HG03066 (cell line): ENCODE results near the gene CCDC146.
"Not testable (repeated sequence)": the region's sequence is repeated elsewhere in the genome, so short reads cannot be mapped to it uniquely, and the experiment has no call there.

Source experiments
- ATAC-seq: cut with Tn5 transposase; IDR thresholded peaks from one replicate; pipeline ENCODE4 v1.9.1; 2021; ENCODE audit warnings: low read depth; ENCODE audit not compliant: unreplicated experiment

Gene CCDC146, protein sequence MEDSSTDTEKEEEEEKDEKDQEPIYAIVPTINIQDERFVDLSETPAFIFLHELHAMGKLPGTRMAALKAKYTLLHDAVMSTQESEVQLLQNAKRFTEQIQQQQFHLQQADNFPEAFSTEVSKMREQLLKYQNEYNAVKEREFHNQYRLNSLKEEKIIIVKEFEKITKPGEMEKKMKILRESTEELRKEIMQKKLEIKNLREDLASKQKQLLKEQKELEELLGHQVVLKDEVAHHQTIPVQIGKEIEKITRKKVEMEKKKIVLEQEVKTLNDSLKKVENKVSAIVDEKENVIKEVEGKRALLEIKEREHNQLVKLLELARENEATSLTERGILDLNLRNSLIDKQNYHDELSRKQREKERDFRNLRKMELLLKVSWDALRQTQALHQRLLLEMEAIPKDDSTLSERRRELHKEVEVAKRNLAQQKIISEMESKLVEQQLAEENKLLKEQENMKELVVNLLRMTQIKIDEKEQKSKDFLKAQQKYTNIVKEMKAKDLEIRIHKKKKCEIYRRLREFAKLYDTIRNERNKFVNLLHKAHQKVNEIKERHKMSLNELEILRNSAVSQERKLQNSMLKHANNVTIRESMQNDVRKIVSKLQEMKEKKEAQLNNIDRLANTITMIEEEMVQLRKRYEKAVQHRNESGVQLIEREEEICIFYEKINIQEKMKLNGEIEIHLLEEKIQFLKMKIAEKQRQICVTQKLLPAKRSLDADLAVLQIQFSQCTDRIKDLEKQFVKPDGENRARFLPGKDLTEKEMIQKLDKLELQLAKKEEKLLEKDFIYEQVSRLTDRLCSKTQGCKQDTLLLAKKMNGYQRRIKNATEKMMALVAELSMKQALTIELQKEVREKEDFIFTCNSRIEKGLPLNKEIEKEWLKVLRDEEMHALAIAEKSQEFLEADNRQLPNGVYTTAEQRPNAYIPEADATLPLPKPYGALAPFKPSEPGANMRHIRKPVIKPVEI

DNA sequence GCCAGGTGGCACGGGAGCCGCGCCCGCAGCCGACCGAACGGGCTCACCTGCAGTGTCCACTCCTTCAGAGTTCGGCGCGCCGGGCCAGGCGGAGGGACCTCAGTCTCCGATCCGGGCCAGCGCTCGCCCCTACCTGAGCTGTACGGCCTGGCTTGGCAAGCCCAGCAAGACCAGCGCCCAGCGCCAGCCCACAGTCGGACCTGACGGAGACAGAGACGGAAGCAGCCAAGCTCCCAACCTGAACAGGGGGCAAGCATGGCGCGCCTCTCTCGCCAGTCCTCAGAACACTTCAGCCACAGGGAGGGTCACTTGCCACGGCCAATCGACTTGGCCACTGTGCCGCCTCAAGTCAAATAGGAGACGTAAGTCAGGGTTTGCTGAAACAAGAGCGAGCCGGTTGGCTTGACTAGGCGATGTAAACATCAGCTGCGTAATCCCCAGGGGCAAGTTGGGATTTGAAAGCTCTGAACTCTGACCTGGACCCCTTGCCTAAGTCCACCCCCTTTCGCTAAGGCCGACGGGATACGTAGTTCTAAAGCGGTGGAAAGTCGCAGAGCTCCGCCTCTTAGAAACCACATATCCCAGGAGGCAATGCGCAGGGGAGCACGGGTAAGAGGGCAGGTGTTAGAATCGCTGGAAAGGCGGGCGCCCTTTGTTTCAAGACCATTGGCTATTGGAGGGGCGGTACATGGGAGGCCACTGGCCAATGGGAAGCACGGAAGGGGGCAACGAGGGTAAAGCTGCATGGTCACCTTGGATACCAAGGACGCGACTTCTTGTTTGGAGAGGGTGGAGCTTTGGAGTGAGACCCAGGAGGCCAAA lies at the start of gene CCDC146:
Gene CCDC146, plus strand, starts transcription at position 756 of the 822 bp plus-strand sequence. CDS start 45,054 bp downstream, outside the sequence.
- peak; percentile 99 for ATAC-seq

DNA sequence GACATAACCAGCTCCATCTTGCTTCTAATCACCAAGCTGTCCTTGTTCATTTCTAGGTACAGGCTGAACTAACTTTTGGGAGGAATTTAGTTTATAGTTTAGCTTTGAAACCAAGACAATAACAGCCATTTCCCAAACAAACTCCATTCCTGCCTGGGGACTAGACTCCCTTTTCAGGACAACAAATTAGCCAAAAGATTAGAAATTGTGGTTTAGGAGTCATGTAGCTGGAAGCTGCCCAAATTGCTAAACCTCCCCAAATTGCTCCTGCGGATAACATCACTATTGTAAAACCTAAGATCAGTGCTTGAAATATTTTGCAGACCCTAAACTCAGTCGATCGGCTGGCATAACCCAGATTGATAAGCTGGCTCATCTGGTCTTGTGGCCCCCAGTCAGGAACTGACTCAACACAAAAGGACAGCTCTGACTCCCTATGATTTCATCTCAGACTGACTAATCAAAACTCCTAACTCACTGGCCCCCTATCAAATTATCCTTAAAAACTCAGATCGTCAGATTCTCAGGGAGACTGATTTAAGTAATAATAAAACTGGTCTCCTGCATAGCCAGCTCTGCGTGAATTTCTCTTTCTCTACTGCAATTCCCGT lies 47.5 kb upstream of the CCDC146 start:
- ATAC-seq = not testable (repeated sequence)

DNA sequence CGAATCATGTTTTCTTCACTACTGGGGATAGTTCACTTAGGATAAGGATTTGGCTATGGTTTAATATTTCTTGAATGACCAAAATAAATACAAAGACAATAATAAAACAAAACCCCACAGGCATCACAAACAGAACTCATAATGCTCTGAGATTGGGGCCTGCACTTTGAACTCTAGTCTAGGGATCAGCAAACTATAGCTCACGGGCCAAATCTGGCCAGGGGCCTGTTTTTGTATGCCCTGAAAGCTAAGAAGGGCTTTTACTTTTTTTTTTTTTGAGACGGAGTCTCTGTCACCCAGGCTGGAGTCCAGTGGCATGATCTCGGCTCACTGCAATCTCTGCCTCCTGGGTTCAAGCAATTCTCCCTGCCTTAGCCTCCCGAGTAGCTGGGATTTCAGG lies 45.4 kb upstream of the CCDC146 start:
- not testable (repeated sequence) for ATAC-seq

DNA sequence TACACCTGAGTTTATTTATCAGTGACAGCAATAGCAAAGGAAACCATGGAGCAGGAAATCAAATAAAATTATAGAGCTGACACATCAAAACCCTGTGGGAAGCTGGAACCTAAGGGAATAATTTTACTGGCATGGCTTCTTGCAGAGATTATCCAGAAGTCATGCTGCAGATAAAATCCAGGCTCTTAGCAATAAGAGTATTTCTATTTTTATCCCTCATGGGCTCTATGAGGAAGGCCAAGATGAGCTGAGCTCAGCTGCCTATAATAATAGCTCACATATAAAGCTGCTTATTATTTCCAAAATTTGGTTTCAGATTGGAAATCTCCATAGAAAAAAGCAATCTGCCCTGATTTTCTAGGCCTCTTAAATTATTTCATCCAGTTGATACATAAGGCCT lies 43.3 kb upstream of the CCDC146 start:
- not testable (repeated sequence) for ATAC-seq

DNA sequence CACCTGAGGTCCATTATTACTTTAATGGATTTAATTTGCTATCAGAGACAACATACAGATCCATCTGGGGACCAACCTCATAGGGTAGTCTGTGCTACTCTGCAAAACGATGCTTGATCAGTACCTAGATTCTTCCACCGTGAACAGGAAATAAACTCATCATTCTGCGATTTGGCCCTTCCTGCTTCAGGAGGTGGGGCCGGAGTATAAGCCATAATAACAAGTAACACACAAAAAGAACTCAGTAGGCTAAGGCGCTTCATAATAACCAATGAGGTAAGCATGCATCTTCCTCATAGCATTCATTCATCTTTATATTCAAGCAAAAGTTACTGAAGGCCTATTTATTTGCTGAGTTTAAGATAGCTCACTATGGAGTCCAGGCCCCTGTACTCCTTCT lies 42.8 kb upstream of the CCDC146 start:
- ATAC-seq = not testable (repeated sequence)

DNA sequence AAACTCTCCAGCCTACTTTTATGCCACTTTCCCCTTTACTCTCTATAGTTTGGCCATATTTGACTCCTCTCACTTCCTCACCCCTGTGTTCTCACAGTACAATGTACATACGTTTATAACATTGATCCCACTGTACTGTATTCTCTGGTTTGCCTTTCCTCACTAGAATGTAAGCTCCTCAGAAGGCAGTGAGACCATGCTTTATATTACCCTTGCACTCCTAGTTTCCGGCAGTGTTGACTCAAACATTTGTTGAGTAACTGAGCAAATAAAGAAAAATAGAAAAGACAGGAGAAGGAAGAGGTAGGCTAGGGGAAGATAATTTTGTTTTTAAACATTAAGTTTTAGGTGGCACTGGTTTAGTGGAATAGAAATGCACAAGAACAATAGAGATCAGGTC lies 42.2 kb upstream of the CCDC146 start:
- not testable (repeated sequence) for ATAC-seq

DNA sequence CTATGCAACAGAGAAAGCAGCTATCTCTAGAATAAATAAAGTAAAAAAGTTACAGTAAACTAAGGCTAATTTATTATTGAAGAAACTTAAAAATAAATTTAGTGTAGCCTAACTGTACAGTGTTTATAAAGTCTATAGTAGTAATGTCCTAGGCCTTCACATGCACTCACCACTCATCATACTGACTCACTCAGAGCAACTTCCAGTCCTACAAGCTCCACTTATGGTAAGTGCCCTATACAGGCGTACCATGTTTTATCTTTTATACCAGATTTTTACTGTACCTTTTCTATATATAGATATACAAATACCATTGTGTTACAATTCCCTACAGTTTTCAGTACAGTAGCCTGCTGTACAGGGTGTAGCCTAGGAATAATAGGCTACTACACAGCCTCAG lies 40.2 kb upstream of the CCDC146 start:
- not testable (repeated sequence) for ATAC-seq

DNA sequence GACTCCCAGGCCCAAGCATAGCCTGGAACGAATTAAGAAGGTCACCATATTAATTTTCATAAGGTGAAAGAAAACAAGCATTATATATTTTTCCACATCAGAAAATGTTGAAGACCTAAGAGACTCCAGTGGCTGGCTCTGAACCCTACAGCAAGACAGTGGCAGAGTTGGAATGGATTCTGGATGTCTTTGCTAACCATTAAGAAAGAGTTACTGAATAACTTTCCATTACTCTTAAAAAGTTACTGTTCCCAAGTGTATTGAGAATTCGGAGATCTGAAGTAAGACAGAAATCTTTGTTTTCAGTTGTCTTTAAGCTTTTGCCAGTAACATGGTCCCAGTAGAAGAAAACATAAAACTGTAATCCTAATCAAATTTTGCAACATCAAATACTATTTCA lies 30.1 kb upstream of the CCDC146 start:
- not testable (repeated sequence) for ATAC-seq

DNA sequence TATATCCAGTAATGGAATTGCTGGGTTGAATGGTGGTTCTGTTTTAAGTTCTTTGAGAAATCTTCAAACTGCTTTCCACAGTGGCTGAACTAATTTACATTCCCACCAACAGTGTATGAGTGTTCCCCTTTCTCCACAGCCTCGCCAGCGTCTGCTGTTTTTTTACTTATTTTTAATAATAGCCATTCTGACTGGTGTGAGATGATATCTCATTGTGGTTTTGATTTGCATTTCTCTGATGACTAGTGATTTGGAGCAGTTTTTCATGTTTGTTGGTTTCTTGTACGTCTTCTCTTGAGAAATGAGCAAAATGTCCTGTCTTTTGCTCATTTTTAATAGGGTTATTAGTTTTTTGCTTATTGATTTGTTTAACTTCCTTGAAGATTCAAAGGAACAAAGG lies 21.9 kb upstream of the CCDC146 start:
- not testable (repeated sequence) for ATAC-seq

DNA sequence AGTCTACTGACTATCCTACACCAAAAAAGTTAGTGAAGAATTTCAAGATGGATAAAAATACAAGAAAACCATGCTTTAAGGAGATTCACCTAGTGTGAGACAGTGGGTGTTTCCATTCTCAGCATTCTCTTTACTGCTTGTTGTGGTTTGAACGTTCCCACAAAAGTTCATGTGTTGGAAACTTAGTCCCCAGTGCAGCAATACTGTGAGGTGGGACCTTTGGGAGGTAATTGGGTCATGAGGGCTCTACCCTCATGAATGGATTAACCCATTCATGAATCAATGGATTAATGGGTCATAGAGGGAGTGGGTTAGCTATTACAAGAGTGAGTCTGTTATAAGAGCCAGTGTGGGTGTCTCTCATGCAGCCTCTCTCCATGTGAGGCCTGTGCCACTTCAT lies 21.2 kb upstream of the CCDC146 start:
- not testable (repeated sequence) for ATAC-seq

DNA sequence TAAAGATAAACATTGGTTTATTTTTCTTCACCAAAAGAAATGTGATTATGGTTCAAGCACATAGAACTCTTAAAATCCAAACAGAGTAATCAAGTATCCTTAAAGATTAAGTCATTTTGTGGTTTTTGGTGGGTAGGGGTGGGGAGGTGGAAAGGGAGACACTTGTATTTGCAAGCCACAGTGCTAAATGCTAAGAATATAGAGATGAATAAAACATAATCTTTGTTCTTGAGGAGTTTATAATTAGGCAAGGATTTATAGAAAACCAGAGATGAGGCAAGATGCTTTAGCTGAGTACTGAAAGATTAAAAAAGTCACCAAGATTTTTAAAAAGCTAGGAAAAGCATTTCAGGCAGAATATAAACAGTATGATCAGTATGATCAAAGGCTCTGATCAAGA lies 19.7 kb upstream of the CCDC146 start:
- ATAC-seq = not testable (repeated sequence)

DNA sequence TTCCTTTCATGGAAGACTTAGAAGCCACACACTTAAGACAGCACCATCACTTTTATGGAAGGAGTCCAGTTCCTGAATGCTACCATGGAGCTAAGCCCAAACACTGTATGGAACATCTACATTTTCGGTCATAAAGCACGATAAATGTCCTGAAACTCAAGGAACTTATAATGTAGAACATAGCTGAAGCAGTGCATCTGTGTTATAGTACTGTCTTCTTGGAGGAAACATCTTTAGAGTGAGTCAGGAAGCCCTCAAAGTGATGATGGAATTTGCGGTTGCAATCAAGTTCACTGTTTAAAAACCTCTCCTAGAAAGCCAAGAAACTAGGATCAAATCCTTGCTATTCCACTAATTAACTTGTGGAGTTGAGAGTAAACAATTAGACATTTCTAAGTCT lies 16.5 kb upstream of the CCDC146 start:
- ATAC-seq = not testable (repeated sequence)

DNA sequence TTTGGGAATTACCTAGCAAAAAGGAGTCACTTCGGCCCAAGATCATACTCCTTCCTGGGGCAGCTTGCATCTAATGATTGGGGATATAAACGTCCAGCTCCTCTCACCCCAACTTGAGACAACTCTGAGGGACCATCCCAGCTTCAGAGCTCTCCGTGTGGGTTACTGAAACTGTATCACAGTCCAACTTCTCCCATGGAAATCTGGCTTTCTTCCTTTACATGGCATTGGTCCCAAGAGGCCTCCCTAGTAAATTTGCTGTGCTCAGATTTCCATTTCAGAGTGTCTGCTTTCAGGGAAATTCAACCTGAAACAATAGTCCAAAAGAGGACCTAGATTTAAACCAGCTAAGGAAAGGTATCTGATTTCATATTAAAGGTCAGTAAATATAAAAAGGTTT lies 14.8 kb upstream of the CCDC146 start:
- not testable (repeated sequence) for ATAC-seq

DNA sequence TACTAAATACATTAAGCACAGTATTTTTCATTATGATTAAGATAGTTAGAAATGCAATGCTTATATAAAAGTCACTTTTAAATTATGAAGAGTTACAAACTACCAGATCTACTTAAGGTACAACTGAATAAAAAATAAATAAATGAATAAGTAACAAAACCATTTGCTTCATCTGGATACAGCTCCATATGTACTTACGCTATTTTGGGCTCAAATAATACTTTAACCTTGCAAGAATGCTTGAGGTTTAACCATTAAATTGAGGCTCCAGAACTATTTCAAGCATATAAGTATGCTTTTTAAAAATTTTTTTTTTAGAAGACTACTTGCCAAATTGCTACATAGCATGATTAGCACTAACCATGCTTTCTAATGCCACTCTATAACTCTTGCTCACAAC lies 14.1 kb upstream of the CCDC146 start:
- ATAC-seq = not testable (repeated sequence)

DNA sequence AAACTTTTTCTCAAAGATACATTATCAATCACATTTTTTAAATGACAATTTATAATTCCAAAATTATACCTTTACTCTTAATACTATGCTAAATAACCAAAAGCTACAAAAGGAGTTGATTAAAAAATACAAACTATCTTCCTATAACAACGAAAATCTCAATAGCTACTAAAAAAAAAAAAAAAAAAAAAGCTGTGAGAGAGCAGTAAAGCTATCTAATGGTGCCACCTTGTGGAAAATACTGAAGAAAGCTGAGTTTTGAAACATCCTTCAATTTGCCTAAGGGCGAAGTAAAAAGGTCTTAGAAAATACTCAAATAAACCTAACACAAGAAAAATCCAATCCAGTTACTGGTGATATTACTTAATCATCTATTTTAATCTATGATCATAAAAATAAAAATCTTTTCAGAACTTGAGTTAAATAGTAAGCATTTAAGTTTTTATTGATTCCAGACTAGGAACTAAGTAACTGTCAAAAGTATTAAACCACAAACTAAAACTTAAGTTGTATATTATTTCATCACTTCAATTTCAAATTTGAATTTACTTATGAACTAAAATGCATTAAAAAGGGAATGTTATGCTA lies 9.6 kb upstream of the CCDC146 start:
- not testable (repeated sequence) for ATAC-seq

DNA sequence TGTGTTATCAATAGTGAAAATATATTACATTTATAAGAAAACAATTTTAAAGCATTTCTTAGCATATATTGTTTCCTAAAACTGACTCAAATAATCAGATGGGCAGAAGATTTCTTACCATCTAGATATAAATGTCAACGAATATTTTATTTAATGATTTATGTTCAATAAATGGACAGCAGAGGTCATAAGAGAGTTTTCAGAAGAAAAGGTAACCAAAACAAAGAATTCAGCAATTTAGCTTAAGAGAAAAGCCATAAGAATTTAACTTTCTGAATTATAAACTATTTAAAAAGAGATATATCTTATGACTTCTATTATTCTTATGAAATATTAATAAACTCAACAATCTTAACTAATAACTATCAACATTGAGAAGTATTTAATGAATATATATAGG lies 3.1 kb downstream of the CCDC146 start:
- ATAC-seq = not testable (repeated sequence)

DNA sequence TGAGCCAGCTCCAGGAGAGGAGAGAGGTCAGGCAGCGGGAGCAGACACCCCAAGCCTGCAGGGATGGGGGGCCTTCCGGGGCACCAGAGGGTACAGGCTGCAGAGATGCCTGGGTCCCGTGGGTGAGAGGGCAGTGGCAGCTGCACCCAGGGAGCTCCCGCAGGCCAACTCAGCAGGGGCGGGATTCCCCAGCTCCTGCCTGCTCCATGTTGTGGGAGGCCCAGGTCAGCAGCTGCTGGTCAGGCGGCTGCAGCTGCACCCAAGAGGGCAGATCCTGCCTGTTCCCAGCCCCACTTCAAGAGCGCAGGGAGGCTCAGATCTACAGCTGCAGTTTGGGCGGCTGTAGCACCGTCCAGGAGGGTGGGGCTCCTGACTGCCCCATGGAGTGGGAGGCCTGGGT lies 4.6 kb downstream of the CCDC146 start:
- not testable (repeated sequence) for ATAC-seq

DNA sequence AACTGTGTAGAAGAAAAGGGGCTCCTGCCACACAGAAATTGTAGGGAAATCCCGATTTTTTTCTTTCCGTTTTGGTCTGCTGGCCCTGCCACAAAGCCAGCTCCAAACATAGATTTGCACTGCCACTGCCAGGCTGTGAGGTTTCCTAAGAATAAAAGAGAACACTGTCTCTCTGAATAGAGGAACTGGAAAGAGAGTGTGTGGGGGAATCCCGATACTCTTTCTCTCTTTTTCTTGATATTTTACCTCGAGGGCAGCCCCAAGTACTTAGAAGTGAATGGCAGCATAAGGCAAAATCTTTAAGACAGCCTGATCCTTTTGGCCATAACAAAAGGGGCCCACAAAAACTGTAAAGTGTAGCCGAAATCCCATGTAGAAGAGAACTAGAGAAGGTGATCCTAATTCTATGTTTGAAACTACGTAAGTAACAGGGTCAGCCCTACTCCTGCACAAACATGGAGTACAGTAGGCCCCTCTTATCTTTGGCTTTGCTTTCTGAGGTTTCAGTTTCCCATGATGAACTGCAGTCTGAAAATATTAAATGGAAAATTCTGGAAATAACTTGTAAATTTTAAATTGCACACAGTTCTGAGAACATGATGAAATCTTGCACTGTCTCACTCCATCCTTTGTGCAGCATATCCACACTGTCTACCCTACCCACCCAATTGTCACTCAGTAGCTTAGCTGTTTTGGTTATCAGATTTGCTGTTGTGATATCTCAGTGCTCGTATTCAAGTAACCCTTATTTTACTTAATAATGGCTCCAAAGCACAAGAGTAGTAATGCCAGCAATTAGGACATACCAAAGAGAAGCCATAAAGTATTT lies 6.4 kb downstream of the CCDC146 start:
- ATAC-seq = peak; percentile 84

DNA sequence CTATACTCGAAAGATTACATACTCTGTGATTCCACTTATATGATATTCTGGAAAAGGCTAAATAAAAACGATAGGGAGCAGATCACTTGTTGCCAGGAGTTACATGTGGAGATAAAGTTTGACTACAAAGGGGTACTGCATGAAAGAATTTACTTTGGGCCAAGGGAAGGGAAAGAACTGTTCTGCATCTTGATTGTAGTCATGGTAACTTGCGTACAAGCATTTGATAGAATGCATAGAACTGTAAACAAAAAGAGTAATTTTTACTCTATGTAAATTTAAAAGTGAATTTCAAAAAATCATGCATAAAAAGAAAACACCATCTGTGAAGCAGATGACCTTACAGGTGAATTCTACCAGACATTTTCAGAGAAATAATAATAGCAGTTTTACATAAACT lies 9.4 kb downstream of the CCDC146 start:
- ATAC-seq = not testable (repeated sequence)
